Spleen (tissue), 7 donors: ENCODE data around the gene KIT.

Source experiments
- CTCF ChIP-seq, 11 experiments: fragments of 200-600 bp in 7 of 11; fragments of 450-650 bp in 4 of 11; sonication (generic) in 4 of 11; IDR thresholded peaks in 8 of 11; conservative IDR thresholded peaks in 3 of 11; 1 replicate in 7 of 11; 2 replicates in 4 of 11; pipeline versions ENCODE4 v1.4.0 to v1.8.0; 2016 to 2021; ENCODE audit warnings: antibody characterized with exemption in 11 of 11, inconsistent platforms in 4 of 11, mild to moderate bottlenecking in 1 of 11
- POLR2AphosphoS5 ChIP-seq, 3 donors: sonication (generic); formaldehyde crosslinking; IDR thresholded peaks; one replicate each; pipeline ENCODE4 v1.5.1; 2017; ENCODE audit warnings: antibody characterized with exemption in 3 of 3
- donor health status: DM: no; HTN: no; CAD: no; lungs with moderate emphysema.
- donor health status: DM: no; HTN: no; CAD: no.
- donor health status: DM: no; HTN: no; CAD: no.

- TF ChIP-seq POLR2AphosphoS5 (IDR thresholded peaks at IDR 0.05) (no peak), CTCF (IDR thresholded peaks at IDR 0.05 in 8 of 11, conservative IDR thresholded peaks at IDR 0.05 in 3 of 11) (no peak)
These were observed 12.1 kb downstream of the KIT start for GRCh38 chr4:54669831-54670230.
